MM.1S (cell line): ENCODE measurements around the gene TANK.

Experiments
- DNase-seq: peaks from one replicate; pipeline ENCODE4 v3.0.0-alpha.2; 2015
- H2AFZ ChIP-seq: fragments of 300-600 bp; sonication (generic); 2 replicates; pipeline ENCODE4 v1.6.0; 2016; ENCODE audit warnings: antibody characterized with exemption, low read length
- H3F3A ChIP-seq: fragments of 300-600 bp; sonication (generic); 2 replicates; pipeline ENCODE4 v1.6.1; 2016; ENCODE audit warnings: mild to moderate bottlenecking, antibody characterized with exemption, low read length, moderate library complexity, mixed read lengths; ENCODE audit not compliant: insufficient read depth
- H3K27ac ChIP-seq: fragments of 300-600 bp; sonication (generic); 2 replicates; pipeline ENCODE4 v1.5.1; 2016; ENCODE audit warnings: mild to moderate bottlenecking, low read length
- H3K27me3 ChIP-seq: fragments of 300-600 bp; sonication (generic); replicated peaks from 2 replicates; pipeline ENCODE4 v1.6.0; 2016; ENCODE audit warnings: low read length; ENCODE audit not compliant: insufficient read depth
- H3K36me3 ChIP-seq: fragments of 300-600 bp; sonication (generic); replicated peaks from 2 replicates; pipeline ENCODE4 v1.6.1; 2016; ENCODE audit warnings: mild to moderate bottlenecking, low read length, mixed read lengths; ENCODE audit not compliant: insufficient read depth
- H3K4me1 ChIP-seq: fragments of 300-600 bp; sonication (generic); 2 replicates; pipeline ENCODE4 v1.6.1; 2016; ENCODE audit warnings: low read length, mixed read lengths
- H3K4me2 ChIP-seq: fragments of 300-600 bp; sonication (generic); 2 replicates; pipeline ENCODE4 v1.6.0; 2016; ENCODE audit warnings: low read depth, low read length
- H3K4me3 ChIP-seq: fragments of 300-600 bp; sonication (generic); 2 replicates; pipeline ENCODE4 v1.5.1; 2016; ENCODE audit warnings: low read length, mixed read lengths
- H3K79me2 ChIP-seq: fragments of 300-600 bp; sonication (generic); 2 replicates; pipeline ENCODE4 v1.6.1; 2016; ENCODE audit warnings: mixed run types, low read length, mixed read lengths
- H3K9ac ChIP-seq: fragments of 300-600 bp; sonication (generic); 2 replicates; pipeline ENCODE4 v1.6.1; 2016; ENCODE audit warnings: low read length, mixed read lengths
- H3K9me2 ChIP-seq: fragments of 300-600 bp; sonication (generic); replicated peaks from 2 replicates; pipeline ENCODE4 v1.6.1; 2016; ENCODE audit warnings: mild to moderate bottlenecking, low read length, mixed read lengths; ENCODE audit not compliant: insufficient read depth
- H3K9me3 ChIP-seq: fragments of 300-600 bp; sonication (generic); replicated peaks from 2 replicates; pipeline ENCODE4 v1.6.1; 2016; ENCODE audit warnings: mild to moderate bottlenecking, low read length, mixed read lengths; ENCODE audit not compliant: insufficient read depth
- H4K20me1 ChIP-seq: fragments of 300-600 bp; sonication (generic); 2 replicates; pipeline ENCODE4 v1.6.1; 2016; ENCODE audit warnings: mild to moderate bottlenecking, low read length, moderate library complexity, mixed read lengths; ENCODE audit not compliant: insufficient read depth
- CTCF ChIP-seq: fragments of 300-600 bp; sonication (generic); IDR thresholded peaks from 2 replicates; pipeline ENCODE4 v1.5.1; 2016; ENCODE audit warnings: antibody characterized with exemption, low read length, mixed read lengths
- EZH2 ChIP-seq: fragments of 300-600 bp; sonication (generic); optimal IDR thresholded peaks from 2 replicates; pipeline ENCODE3; 2017; ENCODE audit warnings: low read depth, mild to moderate bottlenecking, antibody characterized with exemption, low read length, mixed read lengths
- EZH2phosphoT487 ChIP-seq: fragments of 300-600 bp; sonication (generic); IDR thresholded peaks from 2 replicates; pipeline ENCODE4 v1.6.1; 2018; ENCODE audit warnings: antibody characterized with exemption, low read length

TANK gene

DNA sequence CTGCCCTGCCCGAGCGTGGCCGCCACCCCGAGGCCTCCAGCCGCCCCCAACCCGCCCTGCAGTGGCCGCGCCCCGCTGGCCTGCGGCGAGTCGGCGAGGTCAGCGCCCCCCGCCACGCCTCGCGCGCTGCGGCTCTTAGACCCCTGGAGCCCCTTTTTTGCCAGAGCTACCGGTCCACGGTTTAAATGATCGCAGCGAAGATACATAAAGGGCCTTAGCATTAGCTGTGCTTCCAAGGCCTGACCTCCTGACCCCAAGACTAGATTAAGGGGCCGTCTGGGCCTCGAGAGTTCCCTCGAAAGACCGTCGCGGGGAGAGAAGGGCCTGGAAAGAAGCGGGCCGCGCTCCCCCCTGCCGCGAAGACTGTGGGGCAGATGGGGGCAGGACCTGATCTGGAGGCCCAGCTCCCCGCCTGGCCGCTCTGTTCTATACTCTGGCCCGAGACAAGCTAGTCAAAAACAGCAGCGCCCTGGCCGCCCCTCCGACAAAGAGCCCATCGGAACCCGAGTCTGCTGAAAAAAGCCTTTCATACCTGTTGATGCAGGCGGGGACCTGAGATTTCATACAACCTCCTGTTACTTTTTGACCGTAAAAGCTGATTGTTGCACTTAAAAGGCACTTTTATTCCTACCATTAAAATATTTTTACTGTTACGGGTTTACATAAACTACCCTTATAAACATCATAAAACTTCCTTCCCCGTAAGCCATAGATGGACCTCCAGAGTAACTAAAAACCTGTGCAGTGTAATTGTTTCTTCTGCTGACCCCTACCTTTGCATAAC, 79.3 kb downstream of the TANK start:
- Histone ChIP-seq H3K27me3 (no peaks in the 10 kb centered on the region), H3K9me2 (no peaks in the 10 kb centered on the region), H4K20me1 (no peaks in the 10 kb centered on the region), H3K9ac (no peak overlapping the region), H3K4me2 (no peak overlapping the region), H3K4me1 (peaks cover 4% of the 10 kb centered on the region; the same call in 1 of the 2 replicates), H3K27ac (no peak overlapping the region), H2AFZ (no peak overlapping the region), H3F3A (no peaks in the 10 kb centered on the region), H3K79me2 (no peaks in the 10 kb centered on the region), H3K36me3 (no peaks in the 10 kb centered on the region), H3K4me3 (no peak overlapping the region), H3K9me3 (no peaks in the 10 kb centered on the region)
- TF ChIP-seq EZH2 = no peak
- TF ChIP-seq CTCF = no peak
- TF ChIP-seq EZH2phosphoT487 = no peak
- DNase-seq = no peak

DNA sequence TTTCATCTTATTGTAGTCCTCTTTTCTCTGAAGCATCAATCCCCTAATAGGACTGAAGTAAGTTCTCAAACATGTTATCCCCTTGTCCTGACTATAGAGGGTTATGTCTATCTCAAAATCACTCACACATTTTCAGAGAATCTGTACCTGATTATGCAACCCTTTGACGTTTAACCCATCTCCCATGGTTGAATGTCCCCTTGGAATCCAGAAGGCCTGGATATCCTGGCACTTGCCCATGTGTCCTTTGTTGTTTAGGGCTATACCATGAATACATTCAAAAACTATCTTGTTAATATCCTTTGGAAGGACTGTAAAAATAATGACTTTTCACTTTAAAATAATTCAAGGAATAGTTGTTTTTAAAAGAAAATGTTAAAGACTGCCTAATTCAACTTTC, 81.7 kb downstream of the TANK start:
- H3K9ac ChIP-seq = no peak overlapping the region
- H3K27ac ChIP-seq = no peak overlapping the region
- H3K4me3 ChIP-seq = no peak overlapping the region
- no peaks in the 10 kb centered on the region for H3F3A ChIP-seq
- no peaks in the 10 kb centered on the region for H3K27me3 ChIP-seq
- H3K4me2 ChIP-seq = no peak overlapping the region
- peaks cover 4% of the 10 kb centered on the region; the same call in 1 of the 2 replicates for H3K4me1 ChIP-seq
- TF ChIP-seq CTCF (no peak), EZH2phosphoT487 (no peak)
- no peaks in the 10 kb centered on the region for H3K79me2 ChIP-seq
- H3K9me3 ChIP-seq = no peaks in the 10 kb centered on the region
- no peaks in the 10 kb centered on the region for H3K36me3 ChIP-seq
- H2AFZ ChIP-seq = no peak overlapping the region
- no peaks in the 10 kb centered on the region for H4K20me1 ChIP-seq
- DNase-seq = no peak
- H3K9me2 ChIP-seq = no peaks in the 10 kb centered on the region

DNA sequence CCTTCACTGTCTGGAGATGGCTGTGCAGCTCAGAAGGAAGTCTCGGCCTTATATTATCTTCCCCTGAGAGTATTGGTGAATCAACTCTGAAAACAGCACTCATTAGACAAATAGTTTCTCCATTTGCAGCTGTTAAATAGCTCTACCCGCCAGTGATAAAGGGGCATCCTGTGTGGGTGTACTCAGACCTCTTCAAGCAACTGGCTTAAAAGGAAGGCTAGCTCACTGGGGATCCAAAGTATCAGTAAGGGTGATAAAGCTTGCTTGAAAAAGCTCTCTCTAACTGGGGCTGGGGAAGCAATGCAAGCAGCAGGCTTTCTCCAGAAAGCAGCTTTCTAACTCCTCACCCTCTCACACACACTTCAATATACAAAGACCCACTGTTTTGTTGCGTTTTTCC, 83.1 kb downstream of the TANK start:
- no peaks in the 10 kb centered on the region for H3K9me2 ChIP-seq
- H3K9me3 ChIP-seq = no peaks in the 10 kb centered on the region
- no peak for DNase-seq
- H3K36me3 ChIP-seq = no peaks in the 10 kb centered on the region
- H3K4me3 ChIP-seq = no peak overlapping the region
- no peaks in the 10 kb centered on the region for H3K79me2 ChIP-seq
- H3K4me2 ChIP-seq = no peak overlapping the region
- H3K27ac ChIP-seq = no peak overlapping the region
- H3F3A ChIP-seq = no peaks in the 10 kb centered on the region
- H3K4me1 ChIP-seq = peaks cover 4% of the 10 kb centered on the region; the same call in 1 of the 2 replicates
- H4K20me1 ChIP-seq = no peaks in the 10 kb centered on the region
- TF ChIP-seq EZH2 (no peak), CTCF (no peak), EZH2phosphoT487 (no peak)
- H3K9ac ChIP-seq = no peak overlapping the region
- H3K27me3 ChIP-seq = no peaks in the 10 kb centered on the region
- H2AFZ ChIP-seq = no peak overlapping the region
